Adrenal gland (tissue), 5 donors: ENCODE data around the gene SLC35A4.

Source experiments
- POLR2A ChIP-seq, 2 donors: fragments of 450-650 bp; IDR thresholded peaks; one replicate each; pipeline ENCODE4 v1.6.1; 2017; ENCODE audit warnings: antibody characterized with exemption in 2 of 2, mild to moderate bottlenecking in 2 of 2, moderate library complexity in 1 of 2
- TF ChIP-seq, protein P1 (sequence below), 6 experiments: fragments of 450-650 bp in 4 of 6; fragments of 200-600 bp in 2 of 6; sonication (generic) in 1 of 6; IDR thresholded peaks; 1 replicate in 5 of 6; 2 replicates in 1 of 6; pipeline versions ENCODE4 v1.5.1 to v1.8.0; 2016 to 2021; ENCODE audit warnings: antibody characterized with exemption in 6 of 6, mild to moderate bottlenecking in 2 of 6, moderate library complexity in 1 of 6
- donor health status: DM: no; HTN: no; CAD: no.

DNA sequence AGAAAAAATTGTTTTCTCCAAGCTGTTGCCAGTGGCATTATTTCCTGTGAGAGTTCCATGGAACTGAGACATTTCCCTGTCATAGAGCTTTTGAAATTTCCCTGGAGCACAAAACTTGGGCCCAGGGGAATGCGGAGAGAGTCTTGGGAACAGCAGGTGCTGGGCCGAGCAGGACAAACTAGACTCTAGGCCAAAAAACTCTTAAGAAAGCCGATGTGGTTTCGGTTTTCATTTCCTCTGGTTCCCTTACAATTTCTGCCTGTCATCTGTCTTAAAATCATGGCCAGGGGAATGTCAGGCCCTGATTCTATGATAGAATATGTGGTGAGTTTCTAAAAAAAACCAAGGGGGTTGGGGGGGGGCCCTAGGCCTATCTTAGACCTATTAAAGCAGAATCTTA lies 4.6 kb downstream of the SLC35A4 start:
- TF ChIP-seq POLR2A (IDR thresholded peaks at IDR 0.05) = no peak
- TF ChIP-seq, protein P1, sequence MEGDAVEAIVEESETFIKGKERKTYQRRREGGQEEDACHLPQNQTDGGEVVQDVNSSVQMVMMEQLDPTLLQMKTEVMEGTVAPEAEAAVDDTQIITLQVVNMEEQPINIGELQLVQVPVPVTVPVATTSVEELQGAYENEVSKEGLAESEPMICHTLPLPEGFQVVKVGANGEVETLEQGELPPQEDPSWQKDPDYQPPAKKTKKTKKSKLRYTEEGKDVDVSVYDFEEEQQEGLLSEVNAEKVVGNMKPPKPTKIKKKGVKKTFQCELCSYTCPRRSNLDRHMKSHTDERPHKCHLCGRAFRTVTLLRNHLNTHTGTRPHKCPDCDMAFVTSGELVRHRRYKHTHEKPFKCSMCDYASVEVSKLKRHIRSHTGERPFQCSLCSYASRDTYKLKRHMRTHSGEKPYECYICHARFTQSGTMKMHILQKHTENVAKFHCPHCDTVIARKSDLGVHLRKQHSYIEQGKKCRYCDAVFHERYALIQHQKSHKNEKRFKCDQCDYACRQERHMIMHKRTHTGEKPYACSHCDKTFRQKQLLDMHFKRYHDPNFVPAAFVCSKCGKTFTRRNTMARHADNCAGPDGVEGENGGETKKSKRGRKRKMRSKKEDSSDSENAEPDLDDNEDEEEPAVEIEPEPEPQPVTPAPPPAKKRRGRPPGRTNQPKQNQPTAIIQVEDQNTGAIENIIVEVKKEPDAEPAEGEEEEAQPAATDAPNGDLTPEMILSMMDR (IDR thresholded peaks at IDR 0.05) = no peak
